Tibial artery (tissue), 4 donors: ENCODE data around the gene SH3GL3.

Source experiments
- DNase-seq, 2 donors: peaks; one replicate each; pipeline ENCODE4 v3.0.0-alpha.2; 2019
- H3K27ac ChIP-seq, 2 donors: fragments of 200-600 bp; sonication (generic) in 1 of 2; 1 replicate in 1 of 2; 2 replicates in 1 of 2; pipeline ENCODE4 v1.5.1; 2018 to 2019; ENCODE audit warnings: mild to moderate bottlenecking in 1 of 2
- H3K27me3 ChIP-seq, 2 donors: fragments of 200-600 bp; sonication (generic) in 1 of 2; one replicate each; pipeline versions ENCODE4 v1.5.1 to v1.6.0; 2016 to 2019
- H3K36me3 ChIP-seq, 3 donors: fragments of 200-600 bp; sonication (generic) in 2 of 3; one replicate each; pipeline ENCODE4 v1.5.1; 2016 to 2019; ENCODE audit warnings: mild to moderate bottlenecking in 2 of 3
- H3K4me1 ChIP-seq, 4 donors: fragments of 200-600 bp; sonication (generic) in 2 of 4; 1 replicate in 3 of 4; 2 replicates in 1 of 4; pipeline ENCODE4 v1.5.1; 2016 to 2019
- H3K4me3 ChIP-seq, 2 donors: fragments of 200-600 bp; sonication (generic) in 1 of 2; 1 replicate in 1 of 2; 2 replicates in 1 of 2; pipeline ENCODE4 v1.5.1; 2018 to 2019; ENCODE audit warnings: mild to moderate bottlenecking in 2 of 2
- H3K9me3 ChIP-seq, 3 donors: fragments of 200-600 bp; sonication (generic) in 1 of 3; one replicate each; pipeline ENCODE4 v1.5.1; 2016 to 2019
- intact Hi-C: fragments of 100-400 bp; cut with DNase I; formaldehyde crosslinking; loops from one replicate; pipeline ENCODE4 v1.15.0; 2023; ENCODE audit warnings: low total_unique reads
- TF ChIP-seq, protein P1 (sequence below), 2 experiments: fragments of 200-600 bp in 1 of 2; fragments of 450-650 bp in 1 of 2; IDR thresholded peaks; one replicate each; pipeline ENCODE4 v1.5.1; 2017 to 2019; ENCODE audit warnings: antibody characterized with exemption in 2 of 2, mild to moderate bottlenecking in 1 of 2, moderate library complexity in 1 of 2

Gene SH3GL3

DNA sequence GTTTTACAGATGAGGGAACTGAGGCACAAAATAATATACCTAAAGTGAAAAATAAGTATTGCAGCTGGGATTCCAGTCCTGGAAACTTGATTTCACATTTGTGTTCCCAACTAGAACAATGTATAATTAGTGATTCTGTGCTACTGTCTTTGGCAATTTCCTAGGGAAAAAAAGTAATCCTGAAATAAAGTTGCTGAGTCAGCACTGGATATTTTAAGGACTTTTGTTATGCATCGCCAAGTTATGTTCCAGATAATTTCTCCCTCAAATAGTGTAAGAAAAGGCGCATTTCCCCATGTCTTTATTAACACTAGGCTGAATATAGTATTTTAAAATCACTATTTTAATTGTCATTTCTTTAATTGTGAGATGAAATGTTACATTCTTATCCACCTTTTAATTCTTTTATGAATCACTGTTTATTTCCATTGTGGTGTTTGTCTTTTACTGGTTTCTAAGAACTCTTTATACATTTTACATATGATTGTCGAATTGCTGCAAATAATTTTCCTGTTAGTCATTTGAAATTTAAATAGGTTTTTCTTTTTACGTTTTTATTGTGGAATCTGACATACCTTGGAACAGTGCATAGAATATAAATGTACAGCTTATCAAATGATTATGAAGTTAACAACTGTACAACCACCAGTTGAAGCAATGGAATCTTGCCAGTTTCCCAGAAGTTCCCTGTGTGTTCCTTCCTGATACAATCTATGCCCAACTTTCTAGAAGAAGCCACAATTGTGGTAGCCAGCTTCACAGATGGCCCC is 56.6 kb downstream of the SH3GL3 start:
- TF ChIP-seq, protein P1, sequence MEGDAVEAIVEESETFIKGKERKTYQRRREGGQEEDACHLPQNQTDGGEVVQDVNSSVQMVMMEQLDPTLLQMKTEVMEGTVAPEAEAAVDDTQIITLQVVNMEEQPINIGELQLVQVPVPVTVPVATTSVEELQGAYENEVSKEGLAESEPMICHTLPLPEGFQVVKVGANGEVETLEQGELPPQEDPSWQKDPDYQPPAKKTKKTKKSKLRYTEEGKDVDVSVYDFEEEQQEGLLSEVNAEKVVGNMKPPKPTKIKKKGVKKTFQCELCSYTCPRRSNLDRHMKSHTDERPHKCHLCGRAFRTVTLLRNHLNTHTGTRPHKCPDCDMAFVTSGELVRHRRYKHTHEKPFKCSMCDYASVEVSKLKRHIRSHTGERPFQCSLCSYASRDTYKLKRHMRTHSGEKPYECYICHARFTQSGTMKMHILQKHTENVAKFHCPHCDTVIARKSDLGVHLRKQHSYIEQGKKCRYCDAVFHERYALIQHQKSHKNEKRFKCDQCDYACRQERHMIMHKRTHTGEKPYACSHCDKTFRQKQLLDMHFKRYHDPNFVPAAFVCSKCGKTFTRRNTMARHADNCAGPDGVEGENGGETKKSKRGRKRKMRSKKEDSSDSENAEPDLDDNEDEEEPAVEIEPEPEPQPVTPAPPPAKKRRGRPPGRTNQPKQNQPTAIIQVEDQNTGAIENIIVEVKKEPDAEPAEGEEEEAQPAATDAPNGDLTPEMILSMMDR (IDR thresholded peaks at IDR 0.05) = no peak
- no peak overlapping the region for H3K27ac ChIP-seq
- no peak for DNase-seq
- H3K36me3 ChIP-seq = no peaks in the 10 kb centered on the region
- no peaks in the 10 kb centered on the region for H3K4me1 ChIP-seq
- no peak overlapping the region for H3K4me3 ChIP-seq
- H3K9me3 ChIP-seq = peaks cover 0 to under 1% (median 0%) of the 10 kb centered on the region in 3 donors
- intact Hi-C loops = no loop called here
- no peaks in the 10 kb centered on the region for H3K27me3 ChIP-seq

DNA sequence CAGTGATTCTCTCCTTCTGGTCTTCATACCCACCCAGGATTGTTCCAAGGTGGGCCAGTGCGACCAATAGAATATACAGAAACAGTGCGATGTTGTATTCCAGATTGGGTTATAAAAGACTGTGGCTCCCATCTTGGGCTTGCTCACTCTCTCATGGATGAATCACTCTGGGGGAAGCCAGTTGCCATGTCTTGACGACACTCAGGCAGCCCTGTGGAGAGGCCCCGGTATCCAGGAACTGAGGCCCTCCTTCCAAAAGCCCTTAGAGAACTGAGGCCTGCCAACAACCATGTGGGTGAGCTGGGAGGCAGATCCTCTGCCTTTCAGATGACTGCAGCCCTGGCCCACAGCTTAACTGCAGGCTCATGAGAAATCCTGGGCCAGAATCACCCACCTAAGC is 57.2 kb downstream of the SH3GL3 start:
- no peaks in the 10 kb centered on the region for H3K4me1 ChIP-seq
- TF ChIP-seq, protein P1 (IDR thresholded peaks at IDR 0.05) = no peak

DNA sequence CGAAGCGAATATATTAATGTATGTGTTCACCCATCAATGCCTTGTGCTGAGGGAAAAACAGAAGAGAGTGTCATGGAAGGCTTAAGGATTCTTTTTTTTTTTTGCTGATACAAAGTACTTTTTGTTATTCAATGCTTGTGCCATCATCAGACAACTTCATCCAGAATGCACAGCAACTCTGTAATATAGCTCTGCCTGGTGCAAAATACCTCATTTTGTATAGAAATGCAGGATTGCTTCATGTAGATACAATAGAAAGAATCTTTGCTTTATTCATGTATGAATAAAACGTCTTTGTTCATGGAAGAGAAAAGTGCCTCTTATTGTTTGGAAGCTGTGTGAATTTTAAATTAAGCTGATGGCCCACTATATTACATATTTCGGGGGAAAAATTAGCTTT is 62.9 kb downstream of the SH3GL3 start:
- Histone ChIP-seq H3K27ac (no peak overlapping the region), H3K36me3 (no peaks in the 10 kb centered on the region), H3K4me3 (no peak overlapping the region), H3K4me1 (no peaks in the 10 kb centered on the region), H3K27me3 (no peaks in the 10 kb centered on the region), H3K9me3 (no peaks in the 10 kb centered on the region)
- intact Hi-C loops = no loop called here
- no peak for DNase-seq
- TF ChIP-seq, protein P1 (IDR thresholded peaks at IDR 0.05) = no peak

More for the DNA sequence above, 57.2 kb downstream of the SH3GL3 start:
- Histone ChIP-seq H3K4me3 (no peak overlapping the region), H3K27me3 (no peaks in the 10 kb centered on the region), H3K9me3 (no peaks in the 10 kb centered on the region), H3K36me3 (no peaks in the 10 kb centered on the region), H3K27ac (no peak overlapping the region)
- DNase-seq = no peak
- intact Hi-C loops = no loop called here

GRCh38 chr15:83512459-83512858 is 65.3 kb downstream of the SH3GL3 start:
- Histone ChIP-seq H3K4me1 (no peaks in the 10 kb centered on the region), H3K27ac (no peak overlapping the region), H3K9me3 (no peaks in the 10 kb centered on the region), H3K27me3 (no peaks in the 10 kb centered on the region), H3K4me3 (no peak overlapping the region), H3K36me3 (no peaks in the 10 kb centered on the region)
- DNase-seq = no peak
- TF ChIP-seq, protein P1 (IDR thresholded peaks at IDR 0.05) = no peak
- intact Hi-C loops = no loop called here

DNA sequence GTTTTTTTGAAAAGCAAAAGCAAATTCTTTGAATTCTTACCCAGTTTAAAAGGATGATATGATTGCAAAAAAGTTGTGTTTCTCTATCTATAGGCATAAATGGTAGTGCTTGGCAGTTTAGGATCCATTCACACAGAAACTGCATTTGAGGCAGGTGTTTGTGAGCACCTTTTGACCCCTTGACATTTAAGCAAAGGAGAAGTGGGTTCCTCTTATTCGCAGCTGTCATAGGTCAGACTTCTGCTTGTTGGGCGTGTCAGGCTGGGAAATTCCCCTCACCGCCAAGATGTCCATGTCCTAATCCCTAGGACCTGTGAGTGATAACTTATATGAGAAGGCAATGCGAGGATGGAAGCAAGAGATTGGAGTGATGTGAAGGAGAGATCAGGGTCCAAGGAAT is 67.4 kb downstream of the SH3GL3 start:
- Histone ChIP-seq H3K4me1 (no peaks in the 10 kb centered on the region), H3K27ac (no peak overlapping the region), H3K9me3 (no peaks in the 10 kb centered on the region), H3K27me3 (no peaks in the 10 kb centered on the region), H3K4me3 (no peak overlapping the region), H3K36me3 (no peaks in the 10 kb centered on the region)
- DNase-seq = no peak
- intact Hi-C loops = no loop called here
- TF ChIP-seq, protein P1 (IDR thresholded peaks at IDR 0.05) = no peak
